Activated naive CD4-positive, alpha-beta T cell treated with anti-CD3 and anti-CD28 coated beads, Interleukin-2, amount 50 U/mL, for 24 hours (primary cell): ENCODE data around the gene NGDN.

Experiments
- H3K27ac Mint-ChIP-seq: one replicate; pipeline ENCODE4 v1.8.0; 2021; ENCODE audit warnings: mild to moderate bottlenecking, mixed read lengths
- H3K27me3 Mint-ChIP-seq: one replicate; pipeline ENCODE4 v1.8.0; 2021; ENCODE audit warnings: mixed read lengths
- H3K36me3 Mint-ChIP-seq: one replicate; pipeline ENCODE4 v1.8.0; 2021; ENCODE audit warnings: mixed read lengths
- H3K4me1 Mint-ChIP-seq: one replicate; pipeline ENCODE4 v1.8.0; 2021; ENCODE audit warnings: mixed read lengths
- H3K4me3 Mint-ChIP-seq: one replicate; pipeline ENCODE4 v1.8.0; 2021; ENCODE audit warnings: mild to moderate bottlenecking, mixed read lengths
- H3K9me3 Mint-ChIP-seq: one replicate; pipeline ENCODE4 v1.8.0; 2021; ENCODE audit warnings: mixed read lengths

Gene NGDN

GRCh38 chr14:23483236-23483854 is 13.8 kb downstream of the NGDN start:
- Mint-ChIP-seq H3K9me3 (no peaks in the 10 kb centered on the region), H3K27me3 (no peaks in the 10 kb centered on the region), H3K4me1 (peaks cover 2% of the 10 kb centered on the region), H3K36me3 (peaks cover 14% of the 10 kb centered on the region), H3K27ac (no peak overlapping the region), H3K4me3 (no peak overlapping the region)

GRCh38 chr14:23485326-23485725 is 15.8 kb downstream of the NGDN start:
- Mint-ChIP-seq H3K4me1 (no peaks in the 10 kb centered on the region), H3K9me3 (no peaks in the 10 kb centered on the region), H3K36me3 (peaks cover 11% of the 10 kb centered on the region), H3K27me3 (no peaks in the 10 kb centered on the region), H3K27ac (no peak overlapping the region), H3K4me3 (no peak overlapping the region)

DNA sequence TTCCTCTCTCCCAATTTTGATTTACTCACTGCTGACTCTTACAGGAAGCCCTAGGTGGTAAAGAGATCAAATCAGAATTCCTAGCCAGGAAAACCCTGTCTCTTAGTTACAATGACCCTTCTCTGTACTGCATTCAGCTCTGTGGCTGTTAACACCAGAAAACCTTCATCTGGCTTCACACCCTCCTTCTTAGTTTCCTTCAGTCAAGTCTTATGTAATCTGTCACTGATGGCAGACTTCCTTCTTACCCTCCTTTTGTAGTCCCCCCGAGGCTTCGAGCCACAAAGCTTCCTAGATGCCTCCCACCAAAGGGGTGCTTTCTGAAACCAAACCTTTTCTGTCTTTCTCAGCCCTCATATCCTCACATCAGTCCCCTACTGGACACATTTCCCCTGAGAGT is 16.5 kb downstream of the NGDN start:
- peaks cover 11% of the 10 kb centered on the region for H3K36me3 Mint-ChIP-seq
- no peaks in the 10 kb centered on the region for H3K9me3 Mint-ChIP-seq
- no peaks in the 10 kb centered on the region for H3K4me1 Mint-ChIP-seq
- H3K27ac Mint-ChIP-seq, result no peak overlapping the region
- no peaks in the 10 kb centered on the region for H3K27me3 Mint-ChIP-seq
- no peak overlapping the region for H3K4me3 Mint-ChIP-seq

DNA sequence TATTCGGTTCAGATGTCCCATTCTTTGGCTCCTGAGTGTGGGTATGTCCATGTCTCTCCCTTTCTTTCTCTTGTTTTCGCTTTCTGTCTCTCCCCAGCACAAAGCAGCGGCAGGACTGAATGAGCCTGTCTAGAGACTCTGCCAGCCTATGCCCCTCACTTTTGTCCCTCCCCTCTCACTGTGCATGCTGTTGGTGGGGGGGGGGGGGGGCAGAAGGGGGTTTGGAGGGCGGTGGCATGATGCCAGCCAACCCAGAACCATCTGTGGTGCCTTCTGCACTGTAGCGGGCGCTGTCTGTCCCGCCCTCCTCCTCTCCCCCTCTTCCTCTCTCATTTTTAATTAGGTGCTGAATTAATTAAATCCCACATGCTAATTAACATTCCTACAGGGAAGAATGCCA is 17.7 kb downstream of the NGDN start:
- no peaks in the 10 kb centered on the region for H3K9me3 Mint-ChIP-seq
- no peaks in the 10 kb centered on the region for H3K4me1 Mint-ChIP-seq
- peaks cover 8% of the 10 kb centered on the region for H3K36me3 Mint-ChIP-seq
- H3K4me3 Mint-ChIP-seq, result no peak overlapping the region
- H3K27ac Mint-ChIP-seq, result no peak overlapping the region
- no peaks in the 10 kb centered on the region for H3K27me3 Mint-ChIP-seq

DNA sequence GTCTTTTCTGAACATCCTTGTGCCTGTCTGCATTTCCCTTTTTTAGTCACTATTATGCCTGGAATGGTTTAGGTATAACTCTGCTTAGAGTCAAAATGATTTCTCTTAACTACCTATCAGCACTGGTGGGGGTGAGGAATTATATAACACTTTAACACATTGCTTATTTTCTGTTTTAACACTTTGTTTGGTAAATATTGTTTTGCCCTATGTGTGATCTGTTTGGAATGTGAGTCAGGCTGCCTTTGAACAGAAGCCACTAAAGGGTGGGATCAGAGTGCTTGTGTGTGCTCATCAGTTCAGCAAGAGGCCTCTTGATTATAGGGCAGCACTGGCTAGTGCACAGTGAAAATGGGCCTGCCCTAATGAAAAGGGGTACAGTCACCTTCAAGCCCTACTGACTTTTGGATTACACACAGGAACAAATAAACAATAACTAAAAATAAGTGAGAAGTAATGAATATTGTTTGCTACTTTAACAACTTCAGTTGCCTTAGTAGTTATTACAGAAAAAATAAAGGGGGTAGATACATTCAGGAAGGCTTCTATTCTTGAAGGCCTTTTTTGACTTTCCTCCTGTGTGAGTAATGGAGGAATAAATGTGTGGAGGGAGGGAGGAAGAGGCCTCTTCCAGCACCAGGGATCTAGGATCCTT is 23.2 kb downstream of the NGDN start:
- Mint-ChIP-seq H3K27ac (no peak overlapping the region), H3K27me3 (no peaks in the 10 kb centered on the region), H3K9me3 (no peaks in the 10 kb centered on the region), H3K4me1 (no peaks in the 10 kb centered on the region), H3K36me3 (no peaks in the 10 kb centered on the region), H3K4me3 (no peak overlapping the region)

GRCh38 chr14:23494223-23494622 is 24.7 kb downstream of the NGDN start:
- H3K27me3 Mint-ChIP-seq, result no peaks in the 10 kb centered on the region
- no peaks in the 10 kb centered on the region for H3K9me3 Mint-ChIP-seq
- H3K27ac Mint-ChIP-seq, result no peak overlapping the region
- H3K4me3 Mint-ChIP-seq, result no peak overlapping the region
- no peaks in the 10 kb centered on the region for H3K4me1 Mint-ChIP-seq
- no peaks in the 10 kb centered on the region for H3K36me3 Mint-ChIP-seq

DNA sequence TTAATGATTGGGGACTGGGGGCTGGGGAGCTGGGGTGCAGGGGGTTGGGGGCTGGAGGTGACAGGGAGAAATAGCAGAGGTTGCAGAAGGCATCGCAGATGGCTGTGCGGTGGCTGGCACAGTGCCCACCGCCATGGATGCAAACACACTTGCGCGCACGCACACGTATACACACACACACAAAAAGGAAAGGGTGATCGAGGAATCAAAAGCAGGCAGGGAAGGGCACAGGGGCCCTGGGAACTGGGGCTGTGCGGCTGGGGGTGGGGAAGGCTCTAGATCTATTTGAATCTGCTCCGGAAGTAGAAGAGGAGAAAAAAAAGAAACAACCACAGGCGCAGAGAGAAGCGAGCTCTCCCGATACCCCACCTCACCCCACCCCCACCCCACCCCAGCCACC is 42.7 kb downstream of the NGDN start:
- H3K27me3 Mint-ChIP-seq, result no peaks in the 10 kb centered on the region
- H3K9me3 Mint-ChIP-seq, result no peaks in the 10 kb centered on the region
- H3K4me1 Mint-ChIP-seq, result peaks cover 15% of the 10 kb centered on the region
- peaks cover 2% of the 10 kb centered on the region for H3K36me3 Mint-ChIP-seq
- H3K27ac Mint-ChIP-seq, result no peak overlapping the region
- peak overlapping the region; percentile 86 for H3K4me3 Mint-ChIP-seq

DNA sequence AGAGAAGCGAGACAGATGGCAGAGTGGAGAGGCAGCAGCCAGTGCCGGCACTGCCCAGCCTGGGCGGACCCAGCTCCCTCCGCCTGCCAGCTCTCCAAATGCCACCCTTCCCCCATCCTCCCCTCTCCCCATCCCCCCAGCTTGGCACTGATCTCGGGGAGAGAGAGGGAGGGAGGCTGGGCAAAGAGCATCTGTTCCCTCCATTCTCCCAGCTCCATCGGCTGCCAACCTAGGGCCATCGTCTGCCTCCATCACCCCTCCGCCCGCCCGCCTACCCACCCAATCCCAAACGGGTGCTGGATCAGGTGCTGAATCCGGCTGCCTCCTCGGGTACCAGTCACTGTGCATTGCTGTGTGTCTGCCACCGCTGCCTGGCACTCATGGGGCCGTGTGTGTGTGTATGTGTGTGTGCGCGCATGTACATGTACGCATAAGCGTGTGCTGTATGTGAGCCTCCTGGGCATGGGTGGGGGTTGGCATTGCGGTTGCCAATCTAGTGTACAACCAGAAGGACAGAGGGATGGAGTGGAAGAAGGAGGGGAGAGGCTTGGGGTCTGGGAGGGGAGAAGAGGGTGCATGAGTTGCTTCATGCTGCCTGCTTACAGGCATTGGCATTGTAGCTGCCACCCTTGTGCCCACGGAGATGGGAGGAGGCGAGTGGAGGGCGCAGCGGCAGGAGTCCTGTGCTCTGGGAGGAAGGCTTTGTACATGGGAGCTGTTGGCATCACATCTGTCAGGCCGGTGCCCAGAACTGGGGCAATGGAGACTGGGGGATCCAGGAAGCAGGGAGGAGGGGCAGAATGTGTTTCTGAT is 43.7 kb downstream of the NGDN start:
- H3K4me1 Mint-ChIP-seq, result peaks cover 15% of the 10 kb centered on the region
- H3K4me3 Mint-ChIP-seq, result no peak overlapping the region
- no peaks in the 10 kb centered on the region for H3K27me3 Mint-ChIP-seq
- no peak overlapping the region for H3K27ac Mint-ChIP-seq
- no peaks in the 10 kb centered on the region for H3K9me3 Mint-ChIP-seq
- H3K36me3 Mint-ChIP-seq, result peaks cover 2% of the 10 kb centered on the region

DNA sequence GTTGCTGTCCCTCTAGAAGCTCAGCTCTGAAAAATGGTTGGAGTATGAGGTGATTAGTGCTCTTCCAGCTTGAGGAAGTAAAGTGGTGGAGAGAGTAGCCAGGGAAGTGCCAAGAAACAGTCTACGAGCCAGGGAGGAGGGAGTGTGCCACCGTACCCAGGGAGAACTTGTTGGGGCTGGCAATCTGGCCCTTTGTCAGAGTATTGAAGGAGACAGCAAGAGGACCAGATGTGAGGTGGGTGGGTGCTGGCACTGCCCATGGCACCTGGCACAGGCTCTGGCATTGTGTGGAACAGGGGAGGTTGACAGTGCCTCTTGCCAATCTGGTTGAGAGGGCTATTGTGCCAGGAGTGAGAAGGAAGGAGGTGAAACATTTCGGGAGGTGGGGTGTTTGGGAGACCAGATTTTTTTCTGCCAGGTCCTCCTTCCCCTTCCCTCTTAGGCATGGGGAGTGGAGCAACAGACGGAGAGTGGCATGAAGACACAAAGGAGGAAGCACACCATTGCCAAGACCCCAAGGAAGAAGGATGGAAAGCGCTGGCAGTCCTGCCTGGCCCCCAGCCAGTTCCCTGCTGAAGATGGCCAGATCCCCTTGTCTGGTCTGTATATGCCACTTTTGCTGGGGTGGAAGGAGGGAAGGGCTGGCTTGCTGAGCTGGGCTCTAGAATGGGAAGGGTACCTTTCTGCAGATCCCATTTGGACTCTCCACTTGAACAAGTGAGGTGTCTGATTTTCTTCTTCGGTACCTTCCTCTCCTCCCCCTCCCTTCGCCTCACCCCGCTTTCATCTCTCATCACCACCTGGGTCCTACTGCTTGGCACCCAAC is 44.5 kb downstream of the NGDN start:
- Mint-ChIP-seq H3K36me3 (peaks cover 2% of the 10 kb centered on the region), H3K4me3 (no peak overlapping the region), H3K27me3 (no peaks in the 10 kb centered on the region), H3K4me1 (peaks cover 15% of the 10 kb centered on the region), H3K27ac (no peak overlapping the region), H3K9me3 (no peaks in the 10 kb centered on the region)

DNA sequence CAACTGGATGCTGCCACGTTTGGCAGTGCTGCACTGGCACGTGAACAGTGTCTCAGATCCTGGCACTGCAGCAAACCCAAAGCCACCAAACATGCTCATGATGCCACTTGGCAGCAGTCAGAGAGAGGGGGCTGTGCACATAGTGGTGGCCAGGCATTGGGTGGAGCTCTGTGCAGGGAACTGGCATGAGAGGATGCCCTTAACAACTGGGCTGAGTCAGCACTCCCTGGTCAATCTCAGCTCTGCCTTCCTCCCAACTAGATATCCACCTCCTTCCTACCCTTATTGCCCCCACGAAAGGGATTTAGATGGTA is 45.1 kb downstream of the NGDN start:
- H3K27me3 Mint-ChIP-seq, result no peaks in the 10 kb centered on the region

GRCh38 chr14:23517650-23518326 is 48.3 kb downstream of the NGDN start:
- H3K4me1 Mint-ChIP-seq, result peaks cover under 1% of the 10 kb centered on the region
- H3K9me3 Mint-ChIP-seq, result no peaks in the 10 kb centered on the region
- H3K4me3 Mint-ChIP-seq, result no peak overlapping the region
- peaks cover 2% of the 10 kb centered on the region for H3K36me3 Mint-ChIP-seq
- no peak overlapping the region for H3K27ac Mint-ChIP-seq
- H3K27me3 Mint-ChIP-seq, result no peaks in the 10 kb centered on the region

More for the DNA sequence above, 45.1 kb downstream of the NGDN start:
- Mint-ChIP-seq H3K9me3 (no peaks in the 10 kb centered on the region), H3K36me3 (peaks cover 2% of the 10 kb centered on the region), H3K27ac (no peak overlapping the region), H3K4me3 (no peak overlapping the region), H3K4me1 (peaks cover 15% of the 10 kb centered on the region)

GRCh38 chr14:23518709-23519108 is 49.2 kb downstream of the NGDN start:
- Mint-ChIP-seq H3K27me3 (no peaks in the 10 kb centered on the region), H3K4me3 (no peak overlapping the region), H3K9me3 (no peaks in the 10 kb centered on the region), H3K27ac (no peak overlapping the region), H3K4me1 (no peaks in the 10 kb centered on the region), H3K36me3 (peaks cover under 1% of the 10 kb centered on the region)

GRCh38 chr14:23520899-23521533 is 51.5 kb downstream of the NGDN start:
- no peak overlapping the region for H3K27ac Mint-ChIP-seq
- H3K4me3 Mint-ChIP-seq, result no peak overlapping the region
- no peaks in the 10 kb centered on the region for H3K4me1 Mint-ChIP-seq
- H3K9me3 Mint-ChIP-seq, result no peaks in the 10 kb centered on the region
- no peaks in the 10 kb centered on the region for H3K27me3 Mint-ChIP-seq
- H3K36me3 Mint-ChIP-seq, result no peaks in the 10 kb centered on the region

DNA sequence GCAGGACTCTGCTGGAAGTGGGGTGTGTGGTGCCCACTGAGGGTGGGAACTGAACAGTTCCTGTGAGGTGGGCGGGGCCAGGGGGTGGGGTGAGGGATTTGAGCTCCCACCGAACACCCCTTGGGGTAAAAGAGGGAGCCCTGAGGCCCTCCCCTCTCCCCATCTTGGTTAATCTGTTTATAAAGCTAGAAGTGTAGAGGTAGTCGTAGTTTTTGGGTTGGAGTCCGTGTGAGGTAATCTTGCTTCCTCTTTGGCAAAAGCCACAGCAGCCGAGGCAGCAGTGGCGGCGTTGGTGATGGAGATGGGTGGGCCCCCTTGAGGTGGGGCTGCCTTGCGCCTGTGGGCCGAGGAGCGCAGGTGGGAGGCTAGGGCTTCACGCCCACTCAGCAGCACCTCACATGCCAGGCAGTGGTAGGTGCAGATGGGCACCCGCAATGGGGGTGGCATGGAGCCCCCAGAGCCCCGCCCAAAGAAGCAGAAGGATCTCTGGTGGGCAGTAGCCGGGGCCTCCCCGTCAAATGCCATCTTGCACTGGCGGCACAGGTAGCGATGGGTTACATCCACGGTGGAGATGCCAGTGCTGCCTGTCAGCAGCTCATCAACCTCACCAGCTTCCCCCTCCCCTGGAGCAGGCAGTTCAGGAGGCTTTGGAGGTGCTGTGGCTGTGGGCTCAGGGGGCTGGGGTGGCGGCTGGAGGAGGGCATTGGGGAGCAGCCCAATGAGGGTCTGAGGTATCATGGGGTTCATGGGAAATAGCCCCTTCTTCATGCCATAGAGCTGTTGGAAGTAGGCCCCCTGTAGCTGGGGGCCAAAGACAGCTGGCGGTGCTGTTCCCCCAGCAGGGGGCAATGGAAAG is 52.5 kb downstream of the NGDN start:
- no peaks in the 10 kb centered on the region for H3K36me3 Mint-ChIP-seq
- no peaks in the 10 kb centered on the region for H3K4me1 Mint-ChIP-seq
- no peak overlapping the region for H3K4me3 Mint-ChIP-seq
- H3K9me3 Mint-ChIP-seq, result no peaks in the 10 kb centered on the region
- H3K27ac Mint-ChIP-seq, result no peak overlapping the region
- H3K27me3 Mint-ChIP-seq, result no peaks in the 10 kb centered on the region
